A549 (cell line): ENCODE results near the gene GPAT3. TPM values are rescaled to one million over a fixed set of nuclear protein-coding genes. Genes with fewer than 3 reads are reported as not detected.

Experiments used
- CBX8 ChIP-seq: fragments of 200-600 bp; sonication (generic); IDR thresholded peaks from 2 replicates; pipeline ENCODE4 v1.6.1; 2016
- CEBPB ChIP-seq, 2 experiments: fragments of >200 bp in 1 of 2; sonication (Bioruptor Twin) in 1 of 2; formaldehyde crosslinking in 1 of 2; IDR thresholded peaks; 2 replicates each; pipeline ENCODE4 v1.6.1; 2012 to 2016
- CHD4 ChIP-seq: fragments of 200-600 bp; sonication (generic); IDR thresholded peaks from 2 replicates; pipeline ENCODE4 v1.6.1; 2016; ENCODE audit warnings: antibody characterized with exemption, mild to moderate bottlenecking, borderline replicate concordance
- ESRRA ChIP-seq: fragments of 150-350 bp; IDR thresholded peaks from 2 replicates; pipeline ENCODE4 v1.6.1; 2014; ENCODE audit warnings: mild to moderate bottlenecking, low read length, borderline replicate concordance
- FOSL2 ChIP-seq, 2 experiments: fragments of 450-650 bp in 1 of 2; fragments of >200 bp in 1 of 2; sonication (Bioruptor Twin) in 1 of 2; formaldehyde crosslinking; IDR thresholded peaks; 2 replicates each; pipeline versions ENCODE4 v1.5.0 to v1.6.1; 2016 to 2020; ENCODE audit warnings: mild to moderate bottlenecking in 1 of 2, moderate library complexity in 1 of 2
- FOXS1 ChIP-seq: fragments of 250-450 bp; sonication (Bioruptor Pico); IDR thresholded peaks from 2 replicates; pipeline ENCODE4 v1.5.0; 2020; ENCODE audit warnings: mild to moderate bottlenecking, moderate library complexity
- HDAC2 ChIP-seq: fragments of 200-600 bp; sonication (generic); IDR thresholded peaks from 2 replicates; pipeline ENCODE4 v1.6.1; 2016
- HOXA7 ChIP-seq: fragments of 250-450 bp; sonication (Bioruptor Pico); IDR thresholded peaks from 2 replicates; pipeline ENCODE4 v1.5.0; 2020; ENCODE audit warnings: mild to moderate bottlenecking, moderate library complexity
- HOXB5 ChIP-seq: fragments of 250-450 bp; sonication (Bioruptor Pico); IDR thresholded peaks from 2 replicates; pipeline ENCODE4 v1.5.0; 2020; ENCODE audit warnings: mild to moderate bottlenecking, moderate library complexity
- KDM5A ChIP-seq: fragments of 200-600 bp; sonication (generic); IDR thresholded peaks from 2 replicates; pipeline ENCODE4 v1.6.1; 2016; ENCODE audit warnings: antibody characterized with exemption, mild to moderate bottlenecking
- MYC ChIP-seq: IDR thresholded peaks from 2 replicates; pipeline ENCODE4 v1.6.1; 2012; ENCODE audit warnings: mild to moderate bottlenecking, inconsistent platforms, low read length, improper control_type of control experiment, borderline replicate concordance
- NR3C1 ChIP-seq: fragments of >200 bp; sonication (Bioruptor Twin); formaldehyde crosslinking; IDR thresholded peaks from 3 replicates; pipeline ENCODE4 v1.6.1; 2017
- POLR2A ChIP-seq: IDR thresholded peaks from 2 replicates; pipeline ENCODE4 v1.6.1; 2012; ENCODE audit warnings: mild to moderate bottlenecking, low read length
- RCOR1 ChIP-seq: fragments of 150-350 bp; IDR thresholded peaks from 2 replicates; pipeline ENCODE4 v1.6.1; 2014; ENCODE audit warnings: antibody characterized with exemption, low read length, low read depth
- TFCP2L1 ChIP-seq: fragments of 250-450 bp; sonication (Bioruptor Pico); IDR thresholded peaks from 2 replicates; pipeline ENCODE4 v1.5.0; 2021; ENCODE audit warnings: mild to moderate bottlenecking
- ZC3H11A ChIP-seq: fragments of 450-650 bp; IDR thresholded peaks from 2 replicates; pipeline ENCODE4 v1.6.1; 2014; ENCODE audit warnings: antibody characterized with exemption, mild to moderate bottlenecking
- ZFP36 ChIP-seq: fragments of 450-650 bp; IDR thresholded peaks from 2 replicates; pipeline ENCODE4 v1.6.1; 2014; ENCODE audit warnings: borderline replicate concordance; ENCODE audit not compliant: partially characterized antibody
- ZNF302 ChIP-seq: fragments of 250-450 bp; sonication (Bioruptor Pico); IDR thresholded peaks from 2 replicates; pipeline ENCODE4 v1.9.0; 2021; ENCODE audit warnings: inconsistent platforms, mild to moderate bottlenecking, moderate library complexity
- polyA plus RNA-seq, 4 experiments: library from polyadenylated mRNA; depleted of rRNA in 3 of 4; stranded (reverse); fragments of >200 nt; fragmentation: RNase III in 1 of 4; extraction: RNeasy Plus Mini Kit Qiagen cat#74134 plus additional on column Dnase treatment in 1 of 4; gene quantifications; 2 replicates in 3 of 4; 3 replicates in 1 of 4; pipeline ENCODE4 v1.2.3, GENCODE V29; 2011 to 2017
- TF ChIP-seq, protein P1 (sequence below): fragments of 250-450 bp; sonication (Bioruptor Pico); IDR thresholded peaks from 2 replicates; pipeline ENCODE4 v1.5.0; 2021; ENCODE audit warnings: mild to moderate bottlenecking, moderate library complexity, borderline replicate concordance
- TF ChIP-seq, protein P2 (sequence below): fragments of 250-450 bp; sonication (Bioruptor Pico); IDR thresholded peaks from 2 replicates; pipeline ENCODE4 v1.5.0; 2020; ENCODE audit warnings: low read depth, mild to moderate bottlenecking, moderate library complexity
- TF ChIP-seq, protein P3 (sequence below): IDR thresholded peaks from 2 replicates; pipeline ENCODE4 v1.6.1; 2012
- TF ChIP-seq, protein P4 (sequence below): IDR thresholded peaks from 2 replicates; pipeline ENCODE4 v1.6.1; 2012
- TF ChIP-seq, protein P5 (sequence below): fragments of 200-600 bp; sonication (generic); IDR thresholded peaks from 2 replicates; pipeline ENCODE4 v1.6.1; 2016; ENCODE audit warnings: antibody characterized with exemption, mild to moderate bottlenecking, moderate library complexity
- TF ChIP-seq, protein P6 (sequence below): fragments of 450-650 bp; IDR thresholded peaks from 2 replicates; pipeline ENCODE4 v1.6.1; 2014; ENCODE audit warnings: antibody characterized with exemption
- TF ChIP-seq, protein P7 (sequence below): IDR thresholded peaks from 2 replicates; pipeline ENCODE4 v1.6.1; 2012; ENCODE audit warnings: low read depth, borderline replicate concordance

The GPAT3 gene
- polyA plus RNA-seq, 2 of the 4 experiments (the other 2 are of a cell fraction), result 12.9 to 44.9 TPM

DNA sequence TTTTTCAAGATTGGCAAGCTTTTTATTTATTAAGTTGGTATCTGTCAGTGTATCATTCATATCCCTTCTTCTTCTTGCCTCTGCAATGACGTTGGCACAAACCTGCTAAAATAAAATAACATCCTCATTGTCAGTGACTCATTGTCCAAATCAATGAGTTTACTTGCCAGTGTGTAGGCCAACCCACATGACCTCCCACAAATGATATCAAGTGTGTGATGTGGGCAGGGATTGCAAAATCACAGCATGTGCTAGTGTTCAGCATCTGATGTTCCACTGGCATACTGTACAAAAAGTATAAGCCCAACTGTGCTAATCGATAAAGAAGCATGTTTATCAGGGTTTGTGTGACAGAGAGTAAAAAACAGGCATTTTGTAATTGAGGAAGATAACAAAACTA, 25.5 kb downstream of the GPAT3 start (continued):
- TF ChIP-seq, protein P1, sequence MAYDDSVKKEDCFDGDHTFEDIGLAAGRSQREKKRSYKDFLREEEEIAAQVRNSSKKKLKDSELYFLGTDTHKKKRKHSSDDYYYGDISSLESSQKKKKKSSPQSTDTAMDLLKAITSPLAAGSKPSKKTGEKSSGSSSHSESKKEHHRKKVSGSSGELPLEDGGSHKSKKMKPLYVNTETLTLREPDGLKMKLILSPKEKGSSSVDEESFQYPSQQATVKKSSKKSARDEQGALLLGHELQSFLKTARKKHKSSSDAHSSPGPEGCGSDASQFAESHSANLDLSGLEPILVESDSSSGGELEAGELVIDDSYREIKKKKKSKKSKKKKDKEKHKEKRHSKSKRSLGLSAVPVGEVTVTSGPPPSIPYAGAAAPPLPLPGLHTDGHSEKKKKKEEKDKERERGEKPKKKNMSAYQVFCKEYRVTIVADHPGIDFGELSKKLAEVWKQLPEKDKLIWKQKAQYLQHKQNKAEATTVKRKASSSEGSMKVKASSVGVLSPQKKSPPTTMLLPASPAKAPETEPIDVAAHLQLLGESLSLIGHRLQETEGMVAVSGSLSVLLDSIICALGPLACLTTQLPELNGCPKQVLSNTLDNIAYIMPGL (CRISPR knock-in tag), result no peak
- TF ChIP-seq ZNF302 (CRISPR knock-in tag), result no peak
- no peak for TF ChIP-seq NR3C1
- no peak for TF ChIP-seq POLR2A
- no peak for TF ChIP-seq TFCP2L1 (CRISPR knock-in tag)
- TF ChIP-seq CBX8, result no peak
- TF ChIP-seq HOXA7 (CRISPR knock-in tag), result no peak
- TF ChIP-seq HOXB5 (CRISPR knock-in tag), result no peak
- TF ChIP-seq, protein P2, sequence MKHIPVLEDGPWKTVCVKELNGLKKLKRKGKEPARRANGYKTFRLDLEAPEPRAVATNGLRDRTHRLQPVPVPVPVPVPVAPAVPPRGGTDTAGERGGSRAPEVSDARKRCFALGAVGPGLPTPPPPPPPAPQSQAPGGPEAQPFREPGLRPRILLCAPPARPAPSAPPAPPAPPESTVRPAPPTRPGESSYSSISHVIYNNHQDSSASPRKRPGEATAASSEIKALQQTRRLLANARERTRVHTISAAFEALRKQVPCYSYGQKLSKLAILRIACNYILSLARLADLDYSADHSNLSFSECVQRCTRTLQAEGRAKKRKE (CRISPR knock-in tag), result no peak
- TF ChIP-seq, protein P3, sequence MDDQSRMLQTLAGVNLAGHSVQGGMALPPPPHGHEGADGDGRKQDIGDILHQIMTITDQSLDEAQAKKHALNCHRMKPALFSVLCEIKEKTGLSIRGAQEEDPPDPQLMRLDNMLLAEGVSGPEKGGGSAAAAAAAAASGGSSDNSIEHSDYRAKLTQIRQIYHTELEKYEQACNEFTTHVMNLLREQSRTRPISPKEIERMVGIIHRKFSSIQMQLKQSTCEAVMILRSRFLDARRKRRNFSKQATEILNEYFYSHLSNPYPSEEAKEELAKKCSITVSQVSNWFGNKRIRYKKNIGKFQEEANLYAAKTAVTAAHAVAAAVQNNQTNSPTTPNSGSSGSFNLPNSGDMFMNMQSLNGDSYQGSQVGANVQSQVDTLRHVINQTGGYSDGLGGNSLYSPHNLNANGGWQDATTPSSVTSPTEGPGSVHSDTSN, result no peak
- TF ChIP-seq, protein P4, sequence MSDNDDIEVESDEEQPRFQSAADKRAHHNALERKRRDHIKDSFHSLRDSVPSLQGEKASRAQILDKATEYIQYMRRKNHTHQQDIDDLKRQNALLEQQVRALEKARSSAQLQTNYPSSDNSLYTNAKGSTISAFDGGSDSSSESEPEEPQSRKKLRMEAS, result peak; percentile 88
- TF ChIP-seq ESRRA, result no peak
- no peak for TF ChIP-seq ZFP36
- TF ChIP-seq RCOR1, result no peak
- no peak for TF ChIP-seq FOXS1 (CRISPR knock-in tag)
- TF ChIP-seq, protein P5, sequence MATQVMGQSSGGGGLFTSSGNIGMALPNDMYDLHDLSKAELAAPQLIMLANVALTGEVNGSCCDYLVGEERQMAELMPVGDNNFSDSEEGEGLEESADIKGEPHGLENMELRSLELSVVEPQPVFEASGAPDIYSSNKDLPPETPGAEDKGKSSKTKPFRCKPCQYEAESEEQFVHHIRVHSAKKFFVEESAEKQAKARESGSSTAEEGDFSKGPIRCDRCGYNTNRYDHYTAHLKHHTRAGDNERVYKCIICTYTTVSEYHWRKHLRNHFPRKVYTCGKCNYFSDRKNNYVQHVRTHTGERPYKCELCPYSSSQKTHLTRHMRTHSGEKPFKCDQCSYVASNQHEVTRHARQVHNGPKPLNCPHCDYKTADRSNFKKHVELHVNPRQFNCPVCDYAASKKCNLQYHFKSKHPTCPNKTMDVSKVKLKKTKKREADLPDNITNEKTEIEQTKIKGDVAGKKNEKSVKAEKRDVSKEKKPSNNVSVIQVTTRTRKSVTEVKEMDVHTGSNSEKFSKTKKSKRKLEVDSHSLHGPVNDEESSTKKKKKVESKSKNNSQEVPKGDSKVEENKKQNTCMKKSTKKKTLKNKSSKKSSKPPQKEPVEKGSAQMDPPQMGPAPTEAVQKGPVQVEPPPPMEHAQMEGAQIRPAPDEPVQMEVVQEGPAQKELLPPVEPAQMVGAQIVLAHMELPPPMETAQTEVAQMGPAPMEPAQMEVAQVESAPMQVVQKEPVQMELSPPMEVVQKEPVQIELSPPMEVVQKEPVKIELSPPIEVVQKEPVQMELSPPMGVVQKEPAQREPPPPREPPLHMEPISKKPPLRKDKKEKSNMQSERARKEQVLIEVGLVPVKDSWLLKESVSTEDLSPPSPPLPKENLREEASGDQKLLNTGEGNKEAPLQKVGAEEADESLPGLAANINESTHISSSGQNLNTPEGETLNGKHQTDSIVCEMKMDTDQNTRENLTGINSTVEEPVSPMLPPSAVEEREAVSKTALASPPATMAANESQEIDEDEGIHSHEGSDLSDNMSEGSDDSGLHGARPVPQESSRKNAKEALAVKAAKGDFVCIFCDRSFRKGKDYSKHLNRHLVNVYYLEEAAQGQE, result no peak
- peak; percentile 87 to 95 for TF ChIP-seq CEBPB (IDR thresholded peaks at IDR 0.05)
- 0 out of 2 replicates have a peak, but pooled peaks have one; percentile 38 for TF ChIP-seq FOSL2 (IDR thresholded peaks at IDR 0.05)
- peak; percentile 81 for TF ChIP-seq FOSL2 (CRISPR knock-in tag; IDR thresholded peaks at IDR 0.05)
- TF ChIP-seq HDAC2, result no peak
- TF ChIP-seq ZC3H11A, result no peak
- 0 out of 2 replicates have a peak, but pooled peaks have one; percentile 50 for TF ChIP-seq MYC
- TF ChIP-seq, protein P6, sequence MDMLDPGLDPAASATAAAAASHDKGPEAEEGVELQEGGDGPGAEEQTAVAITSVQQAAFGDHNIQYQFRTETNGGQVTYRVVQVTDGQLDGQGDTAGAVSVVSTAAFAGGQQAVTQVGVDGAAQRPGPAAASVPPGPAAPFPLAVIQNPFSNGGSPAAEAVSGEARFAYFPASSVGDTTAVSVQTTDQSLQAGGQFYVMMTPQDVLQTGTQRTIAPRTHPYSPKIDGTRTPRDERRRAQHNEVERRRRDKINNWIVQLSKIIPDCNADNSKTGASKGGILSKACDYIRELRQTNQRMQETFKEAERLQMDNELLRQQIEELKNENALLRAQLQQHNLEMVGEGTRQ, result 0 out of 2 replicates have a peak, but pooled peaks have one; percentile 28
- TF ChIP-seq CHD4, result no peak
- TF ChIP-seq KDM5A, result no peak
- TF ChIP-seq, protein P7, sequence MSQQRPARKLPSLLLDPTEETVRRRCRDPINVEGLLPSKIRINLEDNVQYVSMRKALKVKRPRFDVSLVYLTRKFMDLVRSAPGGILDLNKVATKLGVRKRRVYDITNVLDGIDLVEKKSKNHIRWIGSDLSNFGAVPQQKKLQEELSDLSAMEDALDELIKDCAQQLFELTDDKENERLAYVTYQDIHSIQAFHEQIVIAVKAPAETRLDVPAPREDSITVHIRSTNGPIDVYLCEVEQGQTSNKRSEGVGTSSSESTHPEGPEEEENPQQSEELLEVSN, result no peak
